NOMO-1 treated with DMSO at 0.1 percent for 48 hours (cell line): ENCODE data around the gene SAMD9L.

Experiments
- DNase-seq: peaks from one replicate; lab custom pipeline; 2025; ENCODE audit not compliant: unreplicated experiment; lab: John Stamatoyannopoulos, UW

The SAMD9L gene

DNA sequence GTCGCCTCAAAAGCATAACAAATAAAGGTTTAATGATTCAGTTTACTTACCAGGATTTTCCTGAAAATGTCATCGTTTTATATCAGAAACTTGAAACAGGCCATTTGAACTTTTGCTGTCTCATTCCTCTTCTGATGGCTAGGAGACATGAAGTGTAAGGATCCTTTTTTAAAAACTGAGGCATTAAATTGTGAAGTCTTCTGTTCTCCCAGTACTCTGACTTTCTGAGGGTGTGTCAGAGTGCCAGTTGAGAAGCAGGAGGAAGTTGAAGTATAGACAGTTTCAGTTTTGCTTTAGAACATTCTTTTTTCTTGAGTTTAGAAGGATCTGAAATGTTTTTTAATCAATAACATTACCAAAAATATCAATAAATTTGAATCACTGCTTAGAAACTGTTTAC is at the start of gene SAMD9L:
TSS of gene SAMD9L (minus strand) at position 242 of the 400 bp plus-strand sequence. CDS start 12,414 bp downstream, outside the sequence.
- DNase-seq, result peak; percentile 97

DNA sequence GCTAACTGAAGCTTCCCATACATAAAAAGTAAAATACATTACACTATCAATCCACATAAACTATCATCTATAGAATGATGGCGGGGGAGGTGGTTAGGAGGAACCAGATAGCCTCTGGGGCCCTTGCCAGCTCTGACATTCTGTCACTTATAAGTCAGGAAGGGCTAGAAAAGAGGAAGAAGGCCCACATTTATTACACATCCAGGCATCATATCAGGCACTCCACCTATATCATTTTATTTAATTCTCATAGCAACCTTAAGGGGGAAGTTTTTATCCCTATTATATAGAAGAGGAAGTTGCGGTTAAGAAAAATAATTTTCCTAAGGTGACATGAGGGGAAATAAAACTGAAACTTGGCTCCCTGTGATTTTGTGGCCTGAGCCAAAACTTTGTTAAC is 48.2 kb upstream of the SAMD9L start:
- peak; percentile 100 for DNase-seq

DNA sequence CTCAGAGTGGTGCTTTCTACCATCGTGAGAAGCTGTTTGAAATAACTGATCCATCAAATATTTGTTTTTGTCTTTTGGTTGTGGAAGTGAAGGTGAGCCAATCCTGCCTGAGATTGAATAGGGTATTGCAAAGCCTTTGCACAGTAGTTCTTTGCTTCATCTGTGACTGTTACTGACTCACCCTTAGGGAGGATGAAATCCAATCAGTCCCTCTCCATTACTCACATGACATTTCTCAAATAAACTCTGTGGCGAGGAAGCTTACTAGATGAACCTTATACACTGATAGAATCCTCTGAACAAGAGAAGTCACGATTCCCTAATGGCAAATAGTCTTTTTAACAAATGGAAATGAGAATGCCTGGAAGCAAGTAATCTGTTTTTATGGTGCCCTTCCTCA is 46.2 kb upstream of the SAMD9L start:
- peak; percentile 82 for DNase-seq

DNA sequence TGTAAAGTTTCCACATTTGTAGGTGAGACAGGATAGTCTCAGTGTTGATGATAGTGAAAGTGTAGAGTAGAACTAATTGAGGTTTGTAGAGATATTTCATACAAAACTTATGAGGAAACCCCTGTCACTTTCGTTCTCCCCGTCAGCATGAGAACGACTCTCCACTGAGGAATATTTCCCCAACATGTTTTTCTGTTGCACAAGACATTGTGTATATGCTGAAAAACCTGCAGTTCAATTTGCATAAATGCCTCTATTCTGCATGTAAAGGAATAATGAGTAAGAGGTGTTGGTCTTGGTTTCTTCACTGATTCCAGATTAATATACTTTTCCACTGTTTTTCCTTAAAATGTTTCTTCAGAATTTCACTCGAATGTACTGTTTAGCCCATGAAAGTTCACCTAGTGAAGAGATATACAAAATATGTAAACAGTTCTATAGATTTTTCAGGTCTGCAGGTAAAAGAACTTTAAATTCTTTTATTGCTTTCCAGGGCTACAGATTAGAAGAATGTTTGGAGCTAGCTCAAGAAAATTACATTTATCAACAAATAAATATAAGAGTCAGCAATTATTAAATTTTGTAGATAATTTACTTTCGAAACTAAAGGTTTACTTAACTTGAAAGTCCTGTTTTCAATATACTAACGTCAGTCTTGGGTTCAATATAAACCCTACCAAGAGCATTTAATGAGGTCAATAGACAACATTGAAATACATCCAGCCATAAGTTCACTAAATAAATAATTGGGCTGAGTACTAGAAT is 40.9 kb upstream of the SAMD9L start:
- peak; percentile 86 for DNase-seq

DNA sequence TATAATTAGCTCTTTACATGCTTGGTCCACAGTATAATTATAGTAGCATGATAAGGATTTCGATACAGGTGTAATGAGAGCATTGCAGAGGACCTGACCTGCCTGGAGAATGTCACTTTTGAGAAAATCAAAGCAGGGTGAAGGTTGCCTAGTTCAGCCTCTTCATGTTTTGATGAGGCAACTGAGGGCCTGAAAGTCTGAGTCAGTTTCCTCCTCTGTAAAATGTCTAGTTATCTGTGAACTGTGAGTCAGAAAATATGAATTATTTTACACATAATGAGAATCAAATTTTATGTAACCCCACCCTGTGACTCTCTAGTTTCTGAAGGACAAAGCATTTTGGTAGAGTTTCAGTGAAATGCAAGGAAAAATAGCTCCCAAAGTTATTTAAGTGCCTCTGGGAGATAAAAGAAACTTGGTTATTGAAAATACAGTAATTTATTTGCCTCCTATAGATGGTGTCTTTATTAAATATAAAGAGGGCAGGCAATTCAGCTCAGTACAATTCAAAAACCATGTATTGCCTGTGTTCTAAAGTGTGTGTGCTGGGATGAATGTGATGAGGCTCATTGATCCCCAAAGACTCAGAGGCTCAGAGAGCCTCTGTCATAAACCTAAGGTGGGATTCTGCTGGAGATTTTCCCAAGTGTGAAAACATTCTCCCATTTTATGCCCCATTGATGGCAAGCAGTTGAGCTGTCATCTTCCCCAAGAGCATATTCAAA is 37.3 kb upstream of the SAMD9L start:
- DNase-seq, result peak; percentile 39

DNA sequence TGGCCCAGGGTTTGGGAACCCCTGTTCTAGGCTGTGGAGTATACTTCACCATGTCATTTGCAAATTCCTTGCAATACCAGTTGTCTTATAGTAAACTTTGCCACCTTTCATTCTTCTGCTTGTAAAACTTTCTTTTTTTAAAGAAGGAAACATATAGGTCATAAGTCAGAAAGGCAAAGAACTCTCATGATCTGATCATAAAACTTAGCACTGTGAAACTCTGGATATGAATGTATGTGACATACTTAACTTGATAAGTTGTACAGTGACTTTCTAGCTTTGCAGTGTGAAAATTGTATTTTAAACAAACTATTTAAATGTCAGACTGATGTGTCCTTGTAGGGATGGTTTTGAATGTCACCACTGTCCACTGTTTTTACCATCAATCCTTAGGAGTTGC is 31.0 kb upstream of the SAMD9L start:
- no peak for DNase-seq

DNA sequence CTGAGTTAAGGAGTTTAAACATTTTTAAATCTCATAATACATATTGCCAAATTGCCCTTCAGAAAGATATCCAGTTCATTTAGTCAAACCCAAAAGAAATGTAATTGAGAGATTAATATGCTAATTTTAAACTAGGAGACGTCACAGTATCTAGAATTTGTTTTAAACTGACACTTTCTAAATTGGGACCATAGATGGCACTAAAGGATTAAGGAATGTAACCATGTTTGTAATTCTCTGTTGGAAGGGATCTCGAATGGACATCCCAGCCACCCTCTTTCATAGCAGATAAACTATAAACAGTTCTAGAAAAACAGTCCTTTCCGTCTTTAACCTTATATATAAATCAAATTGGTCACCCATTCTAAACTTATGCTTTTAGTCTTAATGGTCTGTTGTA is 30.0 kb upstream of the SAMD9L start:
- peak; percentile 77 for DNase-seq

DNA sequence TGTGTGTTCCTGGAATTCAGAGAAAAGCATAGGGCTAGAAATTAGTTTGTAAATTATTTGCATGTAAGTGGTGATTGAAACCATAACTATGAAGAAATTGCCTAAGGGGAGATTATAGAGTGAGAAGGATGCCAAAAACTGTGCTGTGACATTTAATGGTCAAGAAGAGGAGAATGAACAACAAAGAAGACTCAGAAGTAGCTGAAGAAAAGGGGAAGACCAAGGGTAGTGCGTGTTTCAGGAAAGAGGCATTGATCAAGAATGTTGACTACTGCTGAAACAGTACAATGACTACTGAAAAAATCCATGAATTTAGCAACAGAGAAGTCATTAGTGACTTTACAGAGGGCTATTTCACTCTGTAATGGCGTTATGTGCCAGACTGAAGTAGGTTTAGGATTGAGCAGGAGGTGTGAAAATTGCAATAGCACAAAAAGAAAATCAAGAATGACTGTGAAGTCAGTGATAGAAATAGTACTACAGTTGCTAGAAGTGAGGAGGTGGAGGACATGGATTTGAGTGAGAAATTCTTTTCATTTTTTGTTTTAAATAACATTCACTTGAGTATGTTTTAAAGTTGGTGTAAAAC is 28.9 kb upstream of the SAMD9L start:
- DNase-seq, result peak; percentile 78

DNA sequence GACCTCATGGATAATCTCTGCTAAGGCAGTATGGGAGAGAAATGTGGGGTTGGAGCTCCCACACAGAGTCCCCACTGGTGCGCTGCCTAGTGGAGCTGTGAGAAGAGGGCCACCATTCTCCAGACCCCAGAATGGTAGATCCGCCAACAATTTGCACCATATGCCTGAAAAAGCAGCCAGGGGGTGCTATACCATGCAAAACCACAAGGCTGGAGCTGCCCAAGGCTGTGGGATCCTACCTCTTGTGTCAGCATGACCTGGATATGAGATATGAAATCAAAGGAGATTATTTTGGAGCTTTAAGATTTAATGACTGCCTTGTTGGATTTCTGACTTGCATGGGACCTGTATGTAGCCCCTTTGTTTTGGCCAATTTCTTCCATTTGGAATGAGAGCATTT is 27.0 kb upstream of the SAMD9L start:
- no peak for DNase-seq

DNA sequence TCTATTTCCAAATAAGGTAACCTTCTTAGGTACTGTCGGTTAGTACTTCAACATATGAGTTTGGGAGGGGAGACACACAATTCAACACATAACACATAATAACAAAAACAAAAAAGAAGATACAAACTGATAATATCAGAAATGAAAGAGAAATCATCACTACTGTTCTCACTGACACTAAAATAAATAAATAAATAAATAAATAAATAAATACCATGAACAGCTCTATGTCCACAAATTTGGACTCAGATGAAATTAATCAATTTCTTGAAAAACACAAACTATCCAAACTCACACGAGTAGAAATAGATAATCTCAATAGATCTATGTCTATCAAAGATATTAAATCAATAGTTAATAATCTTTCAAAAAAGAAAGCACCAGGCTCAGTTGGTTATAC is 24.5 kb upstream of the SAMD9L start:
- DNase-seq, result no peak

DNA sequence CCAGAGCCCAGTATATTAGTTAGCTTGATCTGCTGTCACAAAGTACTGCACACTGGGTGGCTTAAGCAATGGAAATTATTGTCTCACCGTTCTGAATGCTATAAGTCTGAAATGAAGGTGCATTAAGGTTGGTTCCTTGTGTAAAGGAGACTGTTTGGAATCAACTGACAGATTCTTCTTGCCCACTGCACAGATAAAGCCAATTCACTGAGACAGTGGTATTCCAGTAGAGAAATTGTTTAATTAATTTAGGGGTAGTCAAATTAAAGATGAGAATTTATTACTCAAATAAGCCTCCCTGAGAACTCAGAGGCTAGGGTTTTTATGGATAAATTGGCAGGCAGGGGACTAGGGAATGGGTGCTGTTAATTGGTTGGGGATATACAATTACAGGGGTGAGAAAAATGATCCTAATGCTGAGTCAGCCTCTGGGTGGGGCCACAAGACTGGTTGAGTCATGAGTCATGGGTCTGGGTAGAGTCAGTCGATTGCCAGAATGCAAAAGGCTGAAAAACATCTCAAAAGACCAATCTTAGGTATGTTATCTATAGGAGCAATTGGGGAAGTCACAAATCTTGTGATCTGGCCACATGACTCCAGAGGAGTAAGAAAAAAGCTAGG is 23.5 kb upstream of the SAMD9L start:
- DNase-seq, result no peak

DNA sequence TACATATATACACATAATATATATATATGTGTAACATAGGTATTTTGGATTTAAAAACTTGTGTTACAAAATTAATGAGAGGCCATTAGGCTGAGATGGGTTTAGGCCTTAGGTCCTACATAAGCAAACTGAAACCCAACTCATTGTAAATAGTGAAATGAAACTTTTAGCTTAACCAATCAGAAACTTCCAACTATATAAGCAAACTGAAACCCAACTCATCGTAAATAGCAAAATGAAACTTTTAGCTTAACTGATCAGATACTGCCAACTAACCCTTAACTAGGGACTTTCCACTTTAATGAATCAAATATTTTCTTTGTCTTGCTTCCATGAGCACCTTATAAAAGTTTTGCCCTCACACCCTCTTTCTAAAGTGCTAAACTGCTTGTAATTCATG is 17.3 kb upstream of the SAMD9L start:
- DNase-seq, result peak; percentile 93

DNA sequence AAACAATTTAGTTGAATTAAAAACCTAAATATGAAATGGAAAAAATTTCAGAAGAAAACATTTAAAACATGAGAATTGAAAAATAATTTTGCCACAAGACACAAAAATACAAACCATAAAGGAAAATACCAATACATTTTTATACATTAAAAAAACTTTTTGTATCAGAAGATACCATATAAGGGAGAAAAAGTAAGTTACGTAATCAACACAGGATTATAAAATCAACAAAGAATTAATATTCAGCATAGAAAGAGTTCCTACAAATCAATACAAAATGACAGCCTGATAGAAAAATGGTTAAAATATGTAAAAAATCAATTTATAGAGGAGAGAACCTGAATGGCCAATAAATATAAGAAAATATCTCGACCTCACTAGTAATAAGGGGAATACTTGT is 16.6 kb upstream of the SAMD9L start:
- DNase-seq, result no peak

DNA sequence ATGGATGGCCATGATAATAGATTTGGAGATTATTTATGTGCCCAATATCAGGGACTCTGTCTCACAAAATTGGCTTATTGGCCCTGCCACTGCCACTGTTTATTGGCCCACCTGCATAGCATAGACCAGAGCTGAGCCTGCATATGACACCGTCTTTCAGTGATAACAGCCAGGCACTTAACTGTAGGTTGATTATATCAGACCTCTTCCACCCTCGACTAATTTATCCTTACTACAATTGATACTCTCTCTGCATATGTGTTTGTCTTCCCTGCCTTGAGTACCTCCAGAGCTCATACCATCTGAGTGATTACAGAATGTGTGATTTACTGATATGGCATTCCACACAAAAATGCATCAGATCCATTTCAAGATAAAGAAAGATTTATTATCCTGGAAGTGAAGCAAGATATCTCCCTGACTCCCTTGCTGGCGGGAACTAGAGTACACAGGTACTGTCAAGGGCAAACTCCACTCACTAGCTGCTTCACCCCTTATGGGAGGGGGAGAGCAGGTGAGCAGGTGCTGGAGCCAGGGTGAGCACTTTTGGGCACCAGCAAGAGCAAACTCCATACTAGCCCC is 13.1 kb upstream of the SAMD9L start:
- no peak for DNase-seq

DNA sequence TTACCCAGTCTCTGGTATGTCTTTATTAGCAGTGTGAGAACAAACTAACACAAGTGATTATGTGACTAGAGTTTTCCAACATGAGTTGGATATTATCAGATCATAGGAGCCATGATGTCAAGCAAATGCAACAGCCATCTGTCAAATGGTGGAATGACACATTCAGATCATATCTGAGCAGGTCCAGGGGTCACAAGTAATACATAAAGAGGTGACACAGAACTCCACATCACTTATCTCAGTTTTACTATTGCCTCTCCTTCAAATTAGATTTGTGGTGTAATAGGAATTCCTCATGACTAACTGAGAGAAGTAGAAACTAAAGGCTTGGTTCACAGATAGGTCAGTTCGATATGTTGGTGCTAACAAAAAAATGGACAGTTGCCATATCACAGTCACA is 12.2 kb upstream of the SAMD9L start:
- no peak for DNase-seq

DNA sequence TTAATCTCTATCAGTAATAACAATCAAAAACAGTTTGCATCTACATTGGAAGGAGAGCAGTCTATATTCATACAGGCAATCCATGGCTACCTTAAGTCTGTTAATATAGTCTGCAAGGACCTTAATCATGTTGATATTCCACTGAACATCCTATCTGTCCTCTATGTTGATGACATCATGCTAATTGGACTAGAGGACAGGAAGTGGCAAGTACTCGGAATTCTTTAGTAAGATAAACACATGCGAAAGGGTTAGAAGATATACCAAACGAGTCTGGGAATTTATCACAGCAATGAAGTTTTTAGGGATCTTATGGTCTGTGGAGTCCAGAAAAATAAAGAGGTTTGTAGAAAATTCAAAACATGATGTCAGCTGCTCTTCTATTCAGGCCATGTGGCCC is 11.3 kb upstream of the SAMD9L start:
- DNase-seq, result no peak

DNA sequence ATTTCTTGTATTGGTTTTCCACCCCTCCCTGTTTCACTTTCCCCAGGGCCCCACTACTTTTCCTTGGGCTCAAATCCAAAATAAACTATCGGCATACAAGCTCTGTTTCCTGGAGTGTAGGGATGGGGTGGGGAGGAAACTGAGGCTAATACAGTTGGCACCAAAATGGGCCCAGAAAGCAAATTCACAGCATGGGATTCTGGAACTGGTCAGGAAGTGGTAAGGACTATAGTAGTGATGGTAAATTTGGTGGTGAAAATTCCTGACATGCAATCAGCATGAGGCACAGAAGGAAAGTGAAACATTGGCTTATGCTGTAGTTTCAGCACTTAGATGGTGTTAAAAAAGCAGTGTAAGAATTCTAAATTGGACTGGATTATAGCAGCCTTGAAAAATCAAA is 8.7 kb upstream of the SAMD9L start:
- no peak for DNase-seq

DNA sequence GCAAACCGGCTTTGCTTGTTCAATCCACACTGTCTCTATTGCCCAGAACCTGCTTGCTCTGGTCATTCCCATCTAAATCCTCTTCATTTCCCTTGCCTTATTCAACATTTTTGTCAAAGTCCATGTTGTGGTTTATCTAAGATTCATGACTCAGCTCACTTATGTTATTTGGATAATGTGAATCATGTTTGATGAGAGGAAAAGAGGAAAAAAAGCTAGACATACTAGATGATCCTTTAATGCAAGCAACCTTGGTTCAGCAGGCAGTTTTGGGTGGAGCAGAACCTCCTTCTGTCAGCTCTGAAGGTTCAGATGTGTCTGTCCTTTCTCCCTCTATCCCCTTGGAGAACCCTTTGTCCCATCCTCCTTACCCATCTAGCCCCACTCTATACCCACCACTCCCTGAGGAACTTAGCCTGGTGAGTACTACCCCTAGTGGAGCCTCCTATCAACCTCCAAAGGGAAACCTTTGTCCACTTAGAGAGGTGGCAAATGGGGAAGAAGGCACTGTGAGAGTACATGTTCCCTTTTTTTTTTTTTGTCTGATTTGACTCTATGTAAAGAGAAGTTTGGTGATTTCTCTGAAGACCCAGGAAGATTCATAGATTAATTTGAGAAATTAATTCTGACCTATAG is 2.1 kb upstream of the SAMD9L start:
- peak; percentile 81 for DNase-seq

DNA sequence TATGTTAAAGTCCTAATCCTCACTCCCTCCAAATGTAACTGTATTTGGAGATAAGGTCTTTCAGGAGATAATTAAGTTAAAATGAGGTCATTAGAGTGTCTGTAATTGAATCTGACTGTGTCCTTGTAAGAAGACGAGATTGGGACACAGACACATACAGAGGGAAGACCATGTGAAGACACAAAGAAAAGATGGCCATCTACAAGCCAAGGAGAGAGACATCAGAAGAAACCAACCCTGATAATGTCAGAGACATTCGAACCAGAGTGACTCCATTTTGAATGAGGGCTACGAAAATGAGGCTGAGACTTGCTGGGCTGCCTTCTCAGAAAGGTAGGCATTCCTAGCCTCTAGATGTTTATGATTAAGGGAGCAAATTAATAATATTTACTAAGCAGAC is 542 bp upstream of the SAMD9L start:
- DNase-seq, result no peak

DNA sequence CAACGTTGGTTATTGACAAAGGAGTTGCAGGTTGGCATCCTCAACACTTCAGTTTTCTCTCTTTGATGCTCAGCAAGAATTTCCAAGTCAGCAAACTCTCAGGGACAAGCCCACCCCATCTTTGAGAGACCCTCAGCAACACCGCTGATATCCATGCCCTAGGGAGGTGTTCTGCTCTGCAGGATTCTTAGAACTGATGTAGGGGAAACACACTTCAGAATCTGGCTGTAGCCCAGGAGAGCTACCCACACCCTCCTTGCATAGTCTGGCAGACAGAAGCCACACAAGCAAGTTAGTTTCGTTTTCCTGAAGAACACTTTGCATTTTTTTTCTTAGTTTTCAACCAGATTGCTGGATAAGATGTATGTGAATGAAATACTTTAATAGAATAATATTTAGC is 822 bp downstream of the SAMD9L start:
- peak; percentile 81 for DNase-seq
